B cell (primary cell): ENCODE data around the gene TMPRSS5. TPM values are rescaled to one million over a fixed set of nuclear protein-coding genes. Genes with fewer than 3 reads are reported as not detected.

Experiments used
- ATAC-seq: fragments of 200-7000 bp; cut with Tn5 transposase; one replicate; pipeline ENCODE4 v1.10.0; 2021; ENCODE audit warnings: low read depth, mild to moderate bottlenecking, moderate number of reproducible peaks, moderate library complexity
- CTCF ChIA-PET: fragments of 350-600 bp; sonication (Branson Sonifier 250); formaldehyde crosslinking; loops from one replicate; lab custom pipeline; 2021; ENCODE audit warnings: antibody characterized with exemption, inconsistent platforms; lab: Charles Lee
- POLR2A ChIA-PET: fragments of 350-600 bp; sonication (Branson Sonifier 250); formaldehyde crosslinking; loops from one replicate; lab custom pipeline; 2021; ENCODE audit warnings: antibody characterized with exemption; lab: Charles Lee
- DNase-seq: peaks from one replicate; pipeline ENCODE4 v3.0.0; 2013
- H2AFZ ChIP-seq: 2 replicates; pipeline ENCODE4 v1.6.1; 2012; ENCODE audit warnings: mild to moderate bottlenecking, low read depth, low read length; ENCODE audit not compliant: insufficient read depth, poor library complexity, severe bottlenecking
- H3K27ac ChIP-seq, 2 donors: 1 replicate in 1 of 2; 2 replicates in 1 of 2; pipeline ENCODE4 v1.5.1; 2012 to 2013; ENCODE audit warnings: low read length in 2 of 2, mild to moderate bottlenecking in 2 of 2, moderate library complexity in 1 of 2
- H3K27me3 ChIP-seq, 4 experiments: fragments of 200-600 bp in 1 of 4; sonication (generic) in 1 of 4; replicated peaks in 1 of 4; 1 replicate in 2 of 4; 2 replicates in 2 of 4; pipeline versions ENCODE4 v1.6.1 to v1.7.0; 2013 to 2016; ENCODE audit warnings: low read length in 3 of 4, mild to moderate bottlenecking in 2 of 4, mixed read lengths in 1 of 4, moderate library complexity in 1 of 4; ENCODE audit not compliant: insufficient read depth in 4 of 4, control insufficient read depth in 3 of 4; ENCODE audit errors: control extremely low read depth in 1 of 4
- H3K36me3 ChIP-seq, 2 experiments: replicated peaks in 1 of 2; 1 replicate in 1 of 2; 2 replicates in 1 of 2; pipeline versions ENCODE4 v1.6.1 to v1.7.1; 2013; ENCODE audit warnings: low read length in 1 of 2; ENCODE audit not compliant: insufficient read depth in 2 of 2, control insufficient read depth in 1 of 2; ENCODE audit errors: control extremely low read depth in 1 of 2, extremely low read depth in 1 of 2
- H3K4me1 ChIP-seq, 2 donors: fragments of 200-600 bp in 1 of 2; sonication (generic) in 1 of 2; 1 replicate in 1 of 2; 2 replicates in 1 of 2; pipeline versions ENCODE4 v1.5.1 to v1.6.1; 2013 to 2017; ENCODE audit warnings: low read length in 2 of 2; ENCODE audit not compliant: control insufficient read depth in 2 of 2, insufficient read depth in 2 of 2
- H3K4me2 ChIP-seq: replicated peaks from 2 replicates; pipeline ENCODE3; 2012; ENCODE audit warnings: mild to moderate bottlenecking, low read depth, low read length; ENCODE audit not compliant: poor library complexity, severe bottlenecking
- H3K4me3 ChIP-seq, 5 experiments: fragments of 200-600 bp in 1 of 5; sonication (generic) in 1 of 5; 1 replicate in 3 of 5; 2 replicates in 2 of 5; pipeline versions ENCODE4 v1.5.1 to v1.7.0; 2011 to 2016; ENCODE audit warnings: low read length in 4 of 5, mild to moderate bottlenecking in 4 of 5, low read depth in 2 of 5, control low read depth in 1 of 5, moderate library complexity in 1 of 5; ENCODE audit not compliant: insufficient read depth in 1 of 5; ENCODE audit errors: control extremely low read depth in 1 of 5, extremely low read depth in 1 of 5
- H3K79me2 ChIP-seq: fragments of 200-600 bp; sonication (generic); one replicate; pipeline ENCODE4 v1.6.0; 2016; ENCODE audit warnings: low read length; ENCODE audit not compliant: control insufficient read depth, insufficient read depth
- H3K9ac ChIP-seq: fragments of 200-600 bp; sonication (generic); 2 replicates; pipeline ENCODE4 v1.6.1; 2017; ENCODE audit warnings: mild to moderate bottlenecking, low read length, moderate library complexity
- H3K9me3 ChIP-seq, 3 donors: one replicate each; pipeline versions ENCODE4 v1.6.1 to v1.7.1; 2013; ENCODE audit warnings: low read length in 2 of 3; ENCODE audit not compliant: control insufficient read depth in 2 of 3, insufficient read depth in 1 of 3; ENCODE audit errors: control extremely low read depth in 1 of 3
- H4K20me1 ChIP-seq: 2 replicates; pipeline ENCODE4 v1.6.0; 2012; ENCODE audit warnings: mild to moderate bottlenecking, low read length; ENCODE audit not compliant: insufficient read depth, control insufficient read depth, poor library complexity, severe bottlenecking
- H3K27ac Mint-ChIP-seq: one replicate; pipeline ENCODE4 v1.8.0; 2021; ENCODE audit warnings: mixed read lengths
- H3K27me3 Mint-ChIP-seq: one replicate; pipeline ENCODE4 v1.8.0; 2021; ENCODE audit warnings: mixed read lengths
- H3K4me1 Mint-ChIP-seq: one replicate; pipeline ENCODE4 v1.8.0; 2021; ENCODE audit warnings: mixed read lengths
- H3K4me3 Mint-ChIP-seq: one replicate; pipeline ENCODE4 v1.8.0; 2021; ENCODE audit warnings: mixed read lengths
- H3K9me3 Mint-ChIP-seq: one replicate; pipeline ENCODE4 v1.8.0; 2022; ENCODE audit warnings: mixed read lengths; ENCODE audit not compliant: insufficient read depth
- CTCF ChIP-seq: fragments of 200-600 bp; IDR thresholded peaks from one replicate; pipeline ENCODE4 v1.8.0; 2022; ENCODE audit warnings: antibody characterized with exemption, mild to moderate bottlenecking
- EZH2 ChIP-seq: IDR thresholded peaks from 2 replicates; pipeline ENCODE4 v1.6.1; 2012; ENCODE audit warnings: borderline replicate concordance, low read depth, mild to moderate bottlenecking, moderate library complexity, low read length; ENCODE audit not compliant: insufficient read depth, poor library complexity, severe bottlenecking
- WGBS: methylation state at CpG from one replicate; pipeline ENCODE4 v1.1.5; 2013; ENCODE audit warnings: missing lambda C conversion rate; ENCODE audit not compliant: insufficient coverage; 5-methylcytosine and 5-hydroxymethylcytosine counted together
- intact Hi-C: fragments of 100-400 bp; cut with micrococcal nuclease; formaldehyde crosslinking; loops from one replicate; pipeline ENCODE4 v1.10.0; 2022
- polyA plus RNA-seq: library from polyadenylated mRNA; depleted of rRNA; stranded (reverse); fragments of >200 nt; gene quantifications from 2 replicates; pipeline ENCODE4 v1.2.3, GENCODE V29; 2012
- total RNA-seq, 2 donors: library from RNA; stranded (reverse); fragments of 120-200 nt in 1 of 2; gene quantifications; 1 replicate in 1 of 2; 2 replicates in 1 of 2; pipeline versions ENCODE4 v1.2.3 to v1.2.4, GENCODE V29; 2013 to 2022

Gene TMPRSS5
- total and polyA plus RNA-seq, 2 donors (not counting 1 experiment from before 2014, with no cell fraction given) = 0.74 to 0.86 TPM

- Histone ChIP-seq H3K79me2 (no peaks in the 10 kb centered on the region), H4K20me1 (no peaks in the 10 kb centered on the region), H3K27ac (no peak overlapping the region), H2AFZ (no peak overlapping the region), H3K9ac (no peak overlapping the region), H3K9me3 (no peaks in the 10 kb centered on the region), H3K4me1 (no peaks in the 10 kb centered on the region), H3K4me2 (no peak overlapping the region), H3K36me3 (peaks cover 0 to 26% of the 10 kb centered on the region in 2 experiments), H3K4me3 (no peak overlapping the region), H3K27me3 (no peaks in the 10 kb centered on the region)
- ATAC-seq (no peak), DNase-seq (no peak)
- Mint-ChIP-seq H3K27me3 (no peaks in the 10 kb centered on the region), H3K4me1 (no peaks in the 10 kb centered on the region), H3K4me3 (no peak overlapping the region), H3K27ac (no peak overlapping the region), H3K9me3 (no peaks in the 10 kb centered on the region)
- WGBS = 89% methylated on average over 1 of the region's 4 CpGs
- TF ChIP-seq CTCF (no peak), EZH2 (no peak)
- intact Hi-C loops = no loop called here
- ChIA-PET POLR2A (no interaction called here), CTCF (interaction anchor here (0.8 to 0.9 kb wide), 2 partner anchors 423 to 426 kb away, joined by 3 to 4 read pairs; no protein-coding TSS in a partner anchor)
Measured at GRCh38 chr11:113730887-113731726, 25.0 kb upstream of the TMPRSS5 start.

- intact Hi-C loops = no loop called here
- Histone ChIP-seq H4K20me1 (no peaks in the 10 kb centered on the region), H3K27ac (no peak overlapping the region), H3K4me2 (no peak overlapping the region), H3K27me3 (no peaks in the 10 kb centered on the region), H3K79me2 (no peaks in the 10 kb centered on the region), H3K9ac (no peak overlapping the region), H3K4me1 (no peaks in the 10 kb centered on the region), H3K4me3 (no peak overlapping the region), H3K36me3 (peaks cover 0 to 17% of the 10 kb centered on the region in 2 experiments), H2AFZ (no peak overlapping the region), H3K9me3 (no peaks in the 10 kb centered on the region)
- CTCF ChIA-PET = interaction anchor here (0.7 to 1.4 kb wide), 5 partner anchors 13 to 531 kb away, joined by 3 to 5 read pairs (median 3); no protein-coding TSS in a partner anchor
- no peak overlapping the region for H3K4me3 Mint-ChIP-seq
- ATAC-seq = no peak
- TF ChIP-seq CTCF (no peak), EZH2 (no peak)
- no peak overlapping the region for H3K27ac Mint-ChIP-seq
- H3K9me3 Mint-ChIP-seq = no peaks in the 10 kb centered on the region
- POLR2A ChIA-PET = no interaction called here
- H3K4me1 Mint-ChIP-seq = no peaks in the 10 kb centered on the region
- WGBS = 67% methylated on average over 3 of the region's 5 CpGs
- H3K27me3 Mint-ChIP-seq = no peaks in the 10 kb centered on the region
- no peak for DNase-seq
Measured at GRCh38 chr11:113729456-113729855, 23.3 kb upstream of the TMPRSS5 start.
